Esophagus squamous epithelium (tissue), 5 donors: ENCODE measurements around the gene CNNM1. TPM values are rescaled to one million over a fixed set of nuclear protein-coding genes. Genes with fewer than 3 reads are reported as not detected.

Experiments
- DNase-seq: peaks from one replicate; lab custom pipeline; 2025; lab: John Stamatoyannopoulos, UW
- H3K27ac ChIP-seq, 4 donors: fragments of 200-600 bp; sonication (generic); one replicate each; pipeline ENCODE4 v1.5.1; 2016 to 2019; ENCODE audit warnings: mild to moderate bottlenecking in 1 of 4
- H3K27me3 ChIP-seq, 4 donors: fragments of 200-600 bp; sonication (generic); 1 replicate in 3 of 4; 2 replicates in 1 of 4; pipeline versions ENCODE4 v1.5.1 to v1.6.0; 2017 to 2021; ENCODE audit warnings: antibody characterized with exemption in 1 of 4
- H3K36me3 ChIP-seq, 3 donors: fragments of 200-600 bp; sonication (generic); one replicate each; pipeline ENCODE4 v1.5.1; 2016 to 2019
- H3K4me1 ChIP-seq, 3 donors: fragments of 200-600 bp; sonication (generic); one replicate each; pipeline ENCODE4 v1.5.1; 2017 to 2019
- H3K4me3 ChIP-seq, 4 donors: fragments of 200-600 bp; sonication (generic); 1 replicate in 3 of 4; 2 replicates in 1 of 4; pipeline ENCODE4 v1.5.1; 2016 to 2019; ENCODE audit warnings: mild to moderate bottlenecking in 2 of 4, moderate library complexity in 1 of 4
- H3K9me3 ChIP-seq, 3 donors: fragments of 200-600 bp; sonication (generic); one replicate each; pipeline ENCODE4 v1.5.1; 2016 to 2019
- CTCF ChIP-seq, 6 experiments: fragments of 450-650 bp in 4 of 6; fragments of 200-600 bp in 2 of 6; sonication (generic) in 2 of 6; IDR thresholded peaks; one replicate each; pipeline ENCODE4 v1.5.1; 2016 to 2019; ENCODE audit warnings: antibody characterized with exemption in 6 of 6, mild to moderate bottlenecking in 4 of 6, moderate library complexity in 4 of 6
- POLR2A ChIP-seq, 4 donors: fragments of 450-650 bp; IDR thresholded peaks; one replicate each; pipeline ENCODE4 v1.6.1; 2017; ENCODE audit warnings: antibody characterized with exemption in 4 of 4, mild to moderate bottlenecking in 4 of 4, moderate library complexity in 3 of 4
- WGBS, 2 donors: methylation state at CpG; one replicate each; pipeline ENCODE4 v1.1.5; 2018; 5-methylcytosine and 5-hydroxymethylcytosine counted together
- intact Hi-C: fragments of 100-400 bp; cut with DNase I; formaldehyde crosslinking; loops from one replicate; pipeline ENCODE4 v1.15.0; 2022
- total RNA-seq, 4 donors: library from RNA; depleted of rRNA; stranded (reverse); fragments of >200 nt; gene quantifications; one replicate each; pipeline ENCODE4 v1.1.0, GENCODE V29; 2016
- donor health status: DM: yes; HTN: yes; CAD: no.

The CNNM1 gene
- total RNA-seq, 4 donors from 2014 or later, result 1.8 to 2.7 (median 2.1) TPM

- H3K27me3 ChIP-seq, result peaks cover 0 to 50% (median 0%) of the 10 kb centered on the region in 4 donors
- 69 to 79% methylated on average over 12 to 22 of the region's 45 CpGs for WGBS, 2 donors
- H3K4me3 ChIP-seq, result peak overlapping the region; percentile 48 to 74 (median 60)
- peak overlapping the region in 1 of 4 donors; percentile 18 for H3K27ac ChIP-seq
- peaks cover 12 to 24% (median 12%) of the 10 kb centered on the region in 3 donors for H3K4me1 ChIP-seq
- no peak for DNase-seq
- intact Hi-C loops, result no loop called here
- TF ChIP-seq POLR2A (IDR thresholded peaks at IDR 0.05), result no peak
- no peak for TF ChIP-seq CTCF (IDR thresholded peaks at IDR 0.05)
- H3K9me3 ChIP-seq, result no peaks in the 10 kb centered on the region
- H3K36me3 ChIP-seq, result no peaks in the 10 kb centered on the region
These were observed 1.3 kb downstream of the CNNM1 start for GRCh38 chr10:99330347-99330924.

- Histone ChIP-seq H3K27me3 (peaks cover 0 to 50% (median 0%) of the 10 kb centered on the region in 4 donors), H3K36me3 (no peaks in the 10 kb centered on the region), H3K4me3 (no peak overlapping the region), H3K9me3 (no peaks in the 10 kb centered on the region), H3K4me1 (peaks cover 12 to 24% (median 12%) of the 10 kb centered on the region in 3 donors), H3K27ac (no peak overlapping the region)
- intact Hi-C loops, result no loop called here
- DNase-seq, result no peak
- 76 to 80% methylated on average over 8 to 9 of the region's 9 CpGs for WGBS, 2 donors
- TF ChIP-seq CTCF (IDR thresholded peaks at IDR 0.05) (no peak), POLR2A (IDR thresholded peaks at IDR 0.05) (no peak)
These were observed 2.1 kb downstream of the CNNM1 start for GRCh38 chr10:99331207-99331803.

GRCh38 chr10:99337311-99337811, 8.2 kb downstream of the CNNM1 start:
- no peak for TF ChIP-seq CTCF (IDR thresholded peaks at IDR 0.05)
- TF ChIP-seq POLR2A (IDR thresholded peaks at IDR 0.05), result no peak
- Histone ChIP-seq H3K36me3 (no peaks in the 10 kb centered on the region), H3K27ac (no peak overlapping the region), H3K4me3 (no peak overlapping the region), H3K4me1 (peaks cover 0 to 7% (median 0%) of the 10 kb centered on the region in 3 donors), H3K27me3 (peaks cover 0 to 10% (median 0%) of the 10 kb centered on the region in 4 donors), H3K9me3 (no peaks in the 10 kb centered on the region)
- WGBS, 2 donors, result 31 to 38% methylated on average over 2 of the region's 2 CpGs
- intact Hi-C loops, result no loop called here
- no peak for DNase-seq

- H3K4me1 ChIP-seq, result peaks cover 0 to 7% (median 0%) of the 10 kb centered on the region in 3 donors
- intact Hi-C loops, result no loop called here
These were observed 8.7 kb downstream of the CNNM1 start for GRCh38 chr10:99337901-99338300.

More at GRCh38 chr10:99337901-99338300, 8.7 kb downstream of the CNNM1 start:
- H3K36me3 ChIP-seq, result no peaks in the 10 kb centered on the region
- H3K27ac ChIP-seq, result no peak overlapping the region
- peaks cover 0 to 5% (median 0%) of the 10 kb centered on the region in 4 donors for H3K27me3 ChIP-seq
- no peak overlapping the region for H3K4me3 ChIP-seq
- no peak for DNase-seq
- H3K9me3 ChIP-seq, result no peaks in the 10 kb centered on the region
- TF ChIP-seq POLR2A (IDR thresholded peaks at IDR 0.05) (no peak), CTCF (IDR thresholded peaks at IDR 0.05) (no peak)
